Cardiac fibroblast (primary cell): Measurements from ENCODE around the gene CDKN1B.

ENCODE experiments used
- DNase-seq, 2 donors: peaks; one replicate each; pipeline versions ENCODE4 v3.0.0 to v3.0.0-alpha.2; 2010; ENCODE audit warnings: low read depth in 2 of 2
- H3K4me3 ChIP-seq, 2 donors: replicated peaks in 1 of 2; 1 replicate in 1 of 2; 2 replicates in 1 of 2; pipeline ENCODE4 v1.5.1; 2011; ENCODE audit warnings: low read depth in 2 of 2, low read length in 2 of 2, mild to moderate bottlenecking in 2 of 2, moderate library complexity in 1 of 2
- TF ChIP-seq, protein P1 (sequence below): IDR thresholded peaks from one replicate; pipeline ENCODE4 v1.5.1; 2011; ENCODE audit warnings: low read depth, mild to moderate bottlenecking, low read length, inconsistent platforms

The CDKN1B gene

DNA sequence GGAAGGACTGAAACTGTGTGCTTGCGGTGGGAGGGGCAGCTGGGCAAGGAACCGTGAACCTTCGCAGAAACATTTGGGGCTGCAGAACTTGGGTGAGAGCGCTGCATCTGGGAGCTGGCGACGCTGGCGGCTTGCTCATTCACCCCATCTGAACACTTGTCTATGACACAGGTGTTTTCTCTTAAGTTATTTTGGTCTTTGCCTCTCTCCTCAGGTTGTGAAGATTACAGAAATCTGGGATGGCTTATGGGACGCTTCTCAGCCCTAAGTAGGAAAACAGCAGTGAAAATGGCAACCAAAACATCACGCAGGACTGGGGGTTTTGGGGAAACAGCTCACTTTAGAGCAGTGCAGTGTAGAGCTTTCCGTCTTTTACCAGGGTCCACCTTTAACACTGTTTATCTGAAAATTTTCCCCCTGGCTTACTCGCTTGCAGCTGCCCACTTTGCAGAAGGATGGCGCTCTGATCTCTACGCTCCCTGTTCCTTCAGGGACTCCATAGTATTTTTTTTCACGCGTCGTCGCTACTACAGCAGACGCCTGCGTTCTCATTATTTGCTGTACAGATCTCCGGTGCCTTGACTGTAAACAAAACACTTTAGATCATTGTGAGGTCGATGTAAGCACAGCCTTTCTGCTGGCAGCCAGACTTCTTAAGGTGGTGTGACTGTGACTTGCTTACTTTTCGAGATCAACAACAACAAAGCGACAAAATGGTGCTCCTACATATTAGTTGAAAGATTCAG lies 2.7 kb upstream of the CDKN1B start:
- TF ChIP-seq, protein P1, sequence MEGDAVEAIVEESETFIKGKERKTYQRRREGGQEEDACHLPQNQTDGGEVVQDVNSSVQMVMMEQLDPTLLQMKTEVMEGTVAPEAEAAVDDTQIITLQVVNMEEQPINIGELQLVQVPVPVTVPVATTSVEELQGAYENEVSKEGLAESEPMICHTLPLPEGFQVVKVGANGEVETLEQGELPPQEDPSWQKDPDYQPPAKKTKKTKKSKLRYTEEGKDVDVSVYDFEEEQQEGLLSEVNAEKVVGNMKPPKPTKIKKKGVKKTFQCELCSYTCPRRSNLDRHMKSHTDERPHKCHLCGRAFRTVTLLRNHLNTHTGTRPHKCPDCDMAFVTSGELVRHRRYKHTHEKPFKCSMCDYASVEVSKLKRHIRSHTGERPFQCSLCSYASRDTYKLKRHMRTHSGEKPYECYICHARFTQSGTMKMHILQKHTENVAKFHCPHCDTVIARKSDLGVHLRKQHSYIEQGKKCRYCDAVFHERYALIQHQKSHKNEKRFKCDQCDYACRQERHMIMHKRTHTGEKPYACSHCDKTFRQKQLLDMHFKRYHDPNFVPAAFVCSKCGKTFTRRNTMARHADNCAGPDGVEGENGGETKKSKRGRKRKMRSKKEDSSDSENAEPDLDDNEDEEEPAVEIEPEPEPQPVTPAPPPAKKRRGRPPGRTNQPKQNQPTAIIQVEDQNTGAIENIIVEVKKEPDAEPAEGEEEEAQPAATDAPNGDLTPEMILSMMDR: peak; percentile 28
- peak overlapping the region; percentile 7 to 8 for H3K4me3 ChIP-seq
- peak; percentile 26 to 36 for DNase-seq

DNA sequence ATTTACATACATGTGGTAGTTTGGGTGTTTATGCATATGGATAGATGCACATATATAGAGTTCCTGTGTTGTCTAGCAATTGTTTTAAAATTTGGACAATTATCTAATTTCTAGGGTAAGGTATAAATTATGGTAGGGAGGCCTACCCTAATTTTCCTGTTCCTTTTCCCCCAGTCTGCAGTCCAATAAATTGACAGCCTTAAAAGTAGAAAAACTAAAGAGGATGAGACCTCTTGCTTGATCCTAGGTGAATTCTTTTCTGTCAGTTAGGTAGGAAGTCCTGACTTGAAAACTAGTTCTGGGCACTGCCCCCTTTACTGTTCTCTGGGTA lies 2.1 kb upstream of the CDKN1B start:
- no peak for DNase-seq
- TF ChIP-seq, protein P1: no peak
- H3K4me3 ChIP-seq: no peak overlapping the region

DNA sequence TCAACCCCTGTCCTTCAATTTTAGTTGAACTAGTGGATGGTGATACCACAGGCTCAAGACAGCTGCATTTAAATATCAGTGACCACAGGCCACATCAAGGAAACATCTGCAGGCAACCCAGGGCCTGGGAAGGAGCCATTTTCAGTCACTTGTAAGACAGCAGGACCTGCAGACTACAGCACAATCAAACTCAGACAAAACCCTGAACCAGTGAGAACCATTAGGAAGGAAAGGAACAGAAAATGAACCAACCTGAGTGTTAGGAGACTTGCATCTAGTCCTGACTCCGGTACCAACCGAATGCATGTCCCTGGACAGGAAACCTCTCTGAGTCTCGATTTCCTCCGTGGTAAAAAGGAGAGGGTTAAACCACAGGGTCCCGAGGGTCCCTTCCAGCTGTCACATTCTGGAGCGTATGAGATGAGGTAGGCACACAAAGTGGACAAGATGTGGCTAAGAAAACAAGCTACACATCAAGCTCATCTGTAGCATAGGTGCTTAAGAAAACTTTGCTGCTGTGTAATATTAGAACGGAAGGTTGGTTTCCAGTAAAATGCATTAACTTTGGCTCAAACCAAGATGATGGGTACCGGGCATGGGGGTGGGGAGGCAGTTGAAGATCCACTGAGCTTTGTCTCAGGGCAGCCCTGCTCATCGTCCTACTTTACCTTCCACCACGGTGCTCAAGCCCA lies 1.6 kb upstream of the CDKN1B start:
- TF ChIP-seq, protein P1: no peak
- DNase-seq: no peak
- no peak overlapping the region for H3K4me3 ChIP-seq

DNA sequence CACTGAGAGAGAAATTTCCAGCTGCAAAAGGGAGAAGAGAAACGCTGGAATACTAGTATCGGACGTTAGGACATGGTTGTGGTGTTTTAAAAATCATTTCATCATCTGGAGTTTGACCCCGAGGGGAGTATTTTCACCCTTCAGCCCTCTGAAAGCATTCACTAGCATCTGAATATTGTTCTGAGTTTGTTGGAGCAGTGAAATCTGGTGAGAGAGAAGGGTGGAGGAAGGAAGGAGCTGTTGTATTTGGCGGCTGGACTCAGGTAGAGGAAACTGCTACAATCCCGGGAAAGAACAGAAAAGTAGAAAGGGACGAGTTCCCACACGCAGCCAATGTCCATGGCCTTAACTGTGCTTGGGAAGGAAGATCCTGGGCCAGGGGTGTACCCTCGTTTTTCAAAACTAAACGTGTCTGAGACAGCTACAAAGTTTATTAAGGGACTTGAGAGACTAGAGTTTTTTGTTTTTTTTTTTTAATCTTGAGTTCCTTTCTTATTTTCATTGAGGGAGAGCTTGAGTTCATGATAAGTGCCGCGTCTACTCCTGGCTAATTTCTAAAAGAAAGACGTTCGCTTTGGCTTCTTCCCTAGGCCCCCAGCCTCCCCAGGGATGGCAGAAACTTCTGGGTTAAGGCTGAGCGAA lies 896 bp upstream of the CDKN1B start:
- DNase-seq: peak; percentile 50 to 54
- TF ChIP-seq, protein P1: no peak

DNA sequence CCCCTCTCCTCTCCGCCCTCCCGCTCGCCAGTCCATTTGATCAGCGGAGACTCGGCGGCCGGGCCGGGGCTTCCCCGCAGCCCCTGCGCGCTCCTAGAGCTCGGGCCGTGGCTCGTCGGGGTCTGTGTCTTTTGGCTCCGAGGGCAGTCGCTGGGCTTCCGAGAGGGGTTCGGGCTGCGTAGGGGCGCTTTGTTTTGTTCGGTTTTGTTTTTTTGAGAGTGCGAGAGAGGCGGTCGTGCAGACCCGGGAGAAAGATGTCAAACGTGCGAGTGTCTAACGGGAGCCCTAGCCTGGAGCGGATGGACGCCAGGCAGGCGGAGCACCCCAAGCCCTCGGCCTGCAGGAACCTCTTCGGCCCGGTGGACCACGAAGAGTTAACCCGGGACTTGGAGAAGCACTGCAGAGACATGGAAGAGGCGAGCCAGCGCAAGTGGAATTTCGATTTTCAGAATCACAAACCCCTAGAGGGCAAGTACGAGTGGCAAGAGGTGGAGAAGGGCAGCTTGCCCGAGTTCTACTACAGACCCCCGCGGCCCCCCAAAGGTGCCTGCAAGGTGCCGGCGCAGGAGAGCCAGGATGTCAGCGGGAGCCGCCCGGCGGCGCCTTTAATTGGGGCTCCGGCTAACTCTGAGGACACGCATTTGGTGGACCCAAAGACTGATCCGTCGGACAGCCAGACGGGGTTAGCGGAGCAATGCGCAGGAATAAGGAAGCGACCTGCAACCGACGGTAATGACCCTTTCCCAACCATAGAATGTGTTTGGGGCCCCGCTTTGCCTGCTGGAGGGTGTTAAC lies 615 bp downstream of the CDKN1B start:
- TF ChIP-seq, protein P1: no peak
- peak in 1 of 2 donors; percentile 28 for DNase-seq
- peak overlapping the region; percentile 87 to 91 for H3K4me3 ChIP-seq

More for the DNA sequence above, 896 bp upstream of the CDKN1B start:
- peak overlapping the region; percentile 87 to 91 for H3K4me3 ChIP-seq

DNA sequence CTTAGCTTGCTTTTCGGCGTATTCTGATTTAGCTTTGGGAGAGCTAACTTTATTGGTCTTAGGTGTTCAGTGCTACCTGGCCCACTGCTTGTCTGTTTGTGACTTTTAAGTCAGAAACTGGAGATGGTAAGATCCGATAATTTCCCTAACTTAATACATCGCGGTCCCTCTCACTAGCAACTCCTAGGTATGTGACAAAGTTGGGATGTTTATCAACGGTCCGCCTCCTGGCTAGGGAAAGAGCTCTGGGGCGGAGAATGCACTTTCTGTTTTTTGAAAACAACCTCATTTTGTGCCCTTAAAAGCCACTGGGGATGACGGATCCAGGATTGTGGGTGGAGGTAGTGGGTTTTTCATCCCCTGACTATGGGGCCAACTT lies 1.2 kb downstream of the CDKN1B start:
- TF ChIP-seq, protein P1: no peak
- DNase-seq: peak in 1 of 2 donors; percentile 33
- peak overlapping the region; percentile 87 to 91 for H3K4me3 ChIP-seq
